Mucosa of descending colon (tissue), 3 donors: Measurements from ENCODE around the gene ITGA1. TPM values are rescaled to one million over a fixed set of nuclear protein-coding genes. Genes with fewer than 3 reads are reported as not detected.

ENCODE experiments used
- ATAC-seq: fragments of 200-7000 bp; cut with Tn5 transposase; one replicate; pipeline ENCODE4 v1.9.1; 2020; ENCODE audit warnings: mild to moderate bottlenecking, moderate library complexity
- DNase-seq, 3 donors: peaks; one replicate each; pipeline ENCODE4 v3.0.0-alpha.2; 2020
- H3K36me3 ChIP-seq: fragments of 200-600 bp; one replicate; pipeline ENCODE4 v1.8.0; 2021; ENCODE audit warnings: low read depth, mild to moderate bottlenecking
- H3K4me1 ChIP-seq: fragments of 200-600 bp; one replicate; pipeline ENCODE4 v1.8.0; 2021; ENCODE audit warnings: low read depth, mild to moderate bottlenecking
- H3K4me3 ChIP-seq: fragments of 200-600 bp; one replicate; pipeline ENCODE4 v1.8.0; 2021; ENCODE audit warnings: mild to moderate bottlenecking
- H3K9me3 ChIP-seq: fragments of 200-600 bp; one replicate; pipeline ENCODE4 v1.8.0; 2021; ENCODE audit warnings: mild to moderate bottlenecking
- intact Hi-C, 2 donors: fragments of 100-400 bp; cut with DNase I in 1 of 2; cut with micrococcal nuclease in 1 of 2; formaldehyde crosslinking; loops; one replicate each; pipeline versions ENCODE4 v1.11.0 to v1.11.1; 2022; cut with DNase I, micrococcal nuclease
- total RNA-seq, 3 donors: library from RNA; stranded (reverse); fragmentation: NEBNext Ultra II Directional in 2 of 3; extraction: Animal tissue kit (Norgen Biotek cat#: 25700) in 2 of 3; gene quantifications; one replicate each; pipeline versions ENCODE4 v1.2.1 to v1.2.4, GENCODE V29; 2021 to 2023
- TF ChIP-seq, protein P1 (sequence below): fragments of 200-600 bp; IDR thresholded peaks from one replicate; pipeline ENCODE4 v1.8.0; 2022; ENCODE audit warnings: antibody characterized with exemption, mild to moderate bottlenecking
- donor health status: DM: no; HTN: no; CAD: no; lungs with moderate emphysema.
- donor health status: DM: no; HTN: no; CAD: no.
- donor health status: DM: no; HTN: yes; CAD: no.

ITGA1 gene
- total RNA-seq, 3 donors from 2014 or later = 18.7 to 207 (median 42.0) TPM

DNA sequence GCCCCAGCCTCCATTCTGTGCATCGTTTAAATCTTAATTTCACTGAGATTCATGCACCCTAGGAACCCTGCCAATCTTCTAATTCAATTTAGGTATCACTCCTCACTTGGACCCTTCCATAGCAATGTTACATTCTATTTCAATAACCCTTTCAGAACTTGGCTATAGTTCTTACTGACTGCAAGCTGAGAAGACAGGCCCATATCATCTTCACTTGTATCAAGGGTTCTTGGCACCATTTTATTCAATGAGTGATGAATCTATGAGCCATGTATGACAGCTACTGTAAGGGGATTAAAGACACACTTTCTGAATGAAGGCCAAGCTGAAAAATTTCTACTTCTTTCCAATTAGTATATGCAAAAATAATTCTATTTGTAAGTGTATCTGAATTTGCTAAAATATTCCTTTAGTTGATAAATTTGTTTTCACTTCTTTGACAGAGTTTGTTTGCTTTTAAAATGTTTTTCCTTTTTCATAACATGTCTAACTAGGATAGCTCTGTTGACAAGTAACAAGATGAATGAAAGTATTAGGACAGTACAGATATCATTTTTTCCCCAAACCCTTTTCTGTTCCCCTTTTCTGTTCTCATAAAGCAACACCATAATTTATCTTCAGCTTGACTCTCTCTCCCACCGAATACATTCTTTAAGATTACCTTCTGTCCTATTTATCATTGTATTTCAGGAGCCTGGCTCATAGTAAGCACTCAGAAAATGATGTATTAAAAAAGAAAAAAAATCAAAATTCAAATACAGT, 211.0 kb downstream of the ITGA1 start:
- no peak overlapping the region for H3K4me3 ChIP-seq
- DNase-seq (no peak), ATAC-seq (no peak)
- peaks cover 12% of the 10 kb centered on the region for H3K4me1 ChIP-seq
- H3K36me3 ChIP-seq = no peaks in the 10 kb centered on the region
- TF ChIP-seq, protein P1, sequence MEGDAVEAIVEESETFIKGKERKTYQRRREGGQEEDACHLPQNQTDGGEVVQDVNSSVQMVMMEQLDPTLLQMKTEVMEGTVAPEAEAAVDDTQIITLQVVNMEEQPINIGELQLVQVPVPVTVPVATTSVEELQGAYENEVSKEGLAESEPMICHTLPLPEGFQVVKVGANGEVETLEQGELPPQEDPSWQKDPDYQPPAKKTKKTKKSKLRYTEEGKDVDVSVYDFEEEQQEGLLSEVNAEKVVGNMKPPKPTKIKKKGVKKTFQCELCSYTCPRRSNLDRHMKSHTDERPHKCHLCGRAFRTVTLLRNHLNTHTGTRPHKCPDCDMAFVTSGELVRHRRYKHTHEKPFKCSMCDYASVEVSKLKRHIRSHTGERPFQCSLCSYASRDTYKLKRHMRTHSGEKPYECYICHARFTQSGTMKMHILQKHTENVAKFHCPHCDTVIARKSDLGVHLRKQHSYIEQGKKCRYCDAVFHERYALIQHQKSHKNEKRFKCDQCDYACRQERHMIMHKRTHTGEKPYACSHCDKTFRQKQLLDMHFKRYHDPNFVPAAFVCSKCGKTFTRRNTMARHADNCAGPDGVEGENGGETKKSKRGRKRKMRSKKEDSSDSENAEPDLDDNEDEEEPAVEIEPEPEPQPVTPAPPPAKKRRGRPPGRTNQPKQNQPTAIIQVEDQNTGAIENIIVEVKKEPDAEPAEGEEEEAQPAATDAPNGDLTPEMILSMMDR = no peak
- intact Hi-C loops = no loop called here
- H3K9me3 ChIP-seq = no peaks in the 10 kb centered on the region

DNA sequence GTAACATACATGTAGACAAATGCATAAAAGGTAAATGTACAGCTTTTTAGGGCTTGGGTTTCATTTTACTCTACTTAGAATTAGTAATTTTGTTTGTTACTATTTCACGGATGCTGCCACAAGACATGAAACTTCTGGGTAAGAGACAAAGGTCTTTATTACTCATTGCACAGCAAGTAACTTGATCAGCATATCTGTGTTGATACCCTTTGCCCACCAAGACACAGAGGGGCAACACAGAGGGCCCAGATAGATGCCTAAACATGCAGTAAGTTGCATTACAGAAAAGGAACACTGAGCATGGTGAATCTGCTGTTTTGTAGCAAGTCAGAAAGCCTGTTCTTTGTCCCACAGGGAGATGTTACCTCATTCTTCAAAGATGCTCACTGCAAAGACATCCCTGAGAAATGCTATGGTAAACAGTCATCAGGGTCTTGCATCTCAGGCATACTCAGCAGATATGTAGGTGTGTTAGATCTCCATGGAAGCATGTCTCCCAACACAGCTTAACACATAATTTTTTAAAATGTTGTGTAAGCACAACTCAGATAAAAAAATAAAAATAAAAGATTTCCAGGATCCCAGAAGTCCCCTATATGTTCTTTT, 211.7 kb downstream of the ITGA1 start:
- no peaks in the 10 kb centered on the region for H3K9me3 ChIP-seq
- intact Hi-C loops = no loop called here
- no peaks in the 10 kb centered on the region for H3K36me3 ChIP-seq
- TF ChIP-seq, protein P1 = no peak
- no peak for DNase-seq
- no peak for ATAC-seq
- peaks cover 12% of the 10 kb centered on the region for H3K4me1 ChIP-seq
- no peak overlapping the region for H3K4me3 ChIP-seq

DNA sequence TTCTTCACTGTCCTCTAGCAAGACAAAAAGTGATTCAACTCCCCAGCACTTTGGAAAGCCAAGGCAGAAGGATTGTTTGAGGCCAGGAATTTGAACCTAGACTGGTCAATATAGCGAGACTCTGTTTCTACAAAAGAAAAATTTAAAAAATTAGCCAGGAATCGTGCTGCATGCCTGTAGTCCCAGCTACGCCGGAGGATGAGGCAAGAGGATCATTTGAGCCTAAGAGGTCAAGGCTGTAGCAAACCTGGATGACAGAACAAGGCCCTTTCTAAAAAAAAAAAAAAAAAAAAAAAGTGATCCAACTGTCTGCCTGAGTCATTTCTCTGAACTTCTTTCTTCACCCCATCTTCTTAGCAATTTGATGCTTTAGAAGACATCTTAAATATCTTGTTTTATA, 213.8 kb downstream of the ITGA1 start:
- H3K4me3 ChIP-seq = no peak overlapping the region
- intact Hi-C loops = no loop called here
- no peaks in the 10 kb centered on the region for H3K9me3 ChIP-seq
- H3K4me1 ChIP-seq = peaks cover 8% of the 10 kb centered on the region
- no peak for ATAC-seq
- DNase-seq = no peak
- TF ChIP-seq, protein P1 = no peak
- H3K36me3 ChIP-seq = no peaks in the 10 kb centered on the region

DNA sequence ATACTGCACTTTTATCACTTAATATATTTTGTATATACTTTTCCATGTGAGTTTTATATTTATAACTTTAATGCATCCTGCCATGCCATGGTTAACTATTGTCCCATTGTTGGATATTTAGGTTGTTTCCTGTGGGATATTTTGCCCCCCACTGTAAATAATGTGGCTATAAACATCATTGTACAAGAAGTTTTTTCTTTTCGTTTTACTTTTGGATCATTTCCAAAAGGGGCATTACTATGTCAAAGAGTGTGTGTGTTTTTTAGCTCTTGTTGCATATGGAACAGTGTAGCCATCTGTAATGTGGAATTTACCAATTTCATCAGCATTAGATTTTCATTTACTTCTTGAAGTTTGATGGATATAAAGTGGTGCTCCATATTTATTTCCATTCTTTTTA, 214.8 kb downstream of the ITGA1 start:
- intact Hi-C loops = no loop called here
- TF ChIP-seq, protein P1 = no peak
- Histone ChIP-seq H3K4me3 (no peak overlapping the region), H3K4me1 (no peaks in the 10 kb centered on the region), H3K9me3 (no peaks in the 10 kb centered on the region), H3K36me3 (no peaks in the 10 kb centered on the region)
- ATAC-seq (no peak), DNase-seq (no peak)

DNA sequence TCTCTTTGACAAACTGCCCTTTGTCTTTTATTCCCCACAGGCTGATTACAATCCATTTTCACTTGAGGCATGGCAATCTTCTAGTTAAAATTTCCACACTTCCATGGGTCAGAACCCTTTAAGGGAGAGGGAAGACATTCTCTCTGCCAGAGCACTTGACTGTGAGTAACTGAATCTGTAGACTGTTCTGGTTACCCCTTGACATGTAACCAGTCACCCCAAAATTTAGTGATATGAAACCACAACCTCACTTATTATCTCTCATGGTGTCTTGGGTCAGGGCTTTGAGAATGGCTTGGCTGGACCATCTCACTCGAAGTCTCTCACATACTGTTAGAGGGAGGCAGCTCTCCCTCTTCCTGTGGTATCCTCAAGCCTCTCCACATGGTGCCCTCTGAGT, 215.4 kb downstream of the ITGA1 start:
- ATAC-seq (no peak), DNase-seq (no peak)
- intact Hi-C loops = no loop called here
- Histone ChIP-seq H3K4me1 (no peaks in the 10 kb centered on the region), H3K9me3 (no peaks in the 10 kb centered on the region), H3K4me3 (no peak overlapping the region), H3K36me3 (no peaks in the 10 kb centered on the region)
- TF ChIP-seq, protein P1 = no peak
